Vagina (tissue), 2 donors: ENCODE measurements around the gene SLC35A5.

Experiments used
- CTCF ChIP-seq, 3 experiments: fragments of 450-650 bp in 2 of 3; fragments of 200-600 bp in 1 of 3; sonication (generic) in 1 of 3; IDR thresholded peaks; one replicate each; pipeline ENCODE4 v1.5.1; 2017 to 2019; ENCODE audit warnings: antibody characterized with exemption in 3 of 3, mild to moderate bottlenecking in 2 of 3, moderate library complexity in 2 of 3
- POLR2A ChIP-seq, 2 donors: fragments of 450-650 bp; IDR thresholded peaks; one replicate each; pipeline ENCODE4 v1.6.1; 2017; ENCODE audit warnings: antibody characterized with exemption in 2 of 2, mild to moderate bottlenecking in 2 of 2, moderate library complexity in 2 of 2
- POLR2AphosphoS5 ChIP-seq, 2 donors: sonication (generic); formaldehyde crosslinking; IDR thresholded peaks; one replicate each; pipeline ENCODE4 v1.9.0; 2017; ENCODE audit warnings: antibody characterized with exemption in 2 of 2, mild to moderate bottlenecking in 2 of 2, low read depth in 1 of 2; ENCODE audit not compliant: insufficient read depth in 1 of 2

GRCh38 chr3:112627919-112628466 lies 66.1 kb downstream of the SLC35A5 start:
- no peak for TF ChIP-seq POLR2A (IDR thresholded peaks at IDR 0.05)
- TF ChIP-seq CTCF (IDR thresholded peaks at IDR 0.05) = no peak
- TF ChIP-seq POLR2AphosphoS5 (IDR thresholded peaks at IDR 0.05; ENCODE audit: insufficient read depth in 1 of 2, low read depth in 1 of 2) = no peak
